SK-N-SH (cell line): ENCODE measurements around the gene PIP4K2B. TPM values are rescaled to one million over a fixed set of nuclear protein-coding genes. Genes with fewer than 3 reads are reported as not detected.

ENCODE experiments used
- REST ChIP-seq: IDR thresholded peaks from 2 replicates; pipeline ENCODE4 v1.6.1; 2012; ENCODE audit warnings: mild to moderate bottlenecking, low read depth, low read length, moderate library complexity
- polyA plus RNA-seq, 3 experiments: library from polyadenylated mRNA; depleted of rRNA; stranded (reverse); fragments of >200 nt; gene quantifications; 2 replicates each; pipeline ENCODE4 v1.2.3, GENCODE V29; 2012
- small RNA-seq, 7 experiments: library from RNA; depleted of rRNA; stranded (forward); fragments of <200 nt; gene quantifications; one replicate each; pipeline ENCODE3, GENCODE V24; 2012

The PIP4K2B gene
- polyA plus RNA-seq, 1 of the 3 experiments (the other 2 are of a cell fraction): 29.8 TPM

- no peak for TF ChIP-seq REST
These were observed 82.9 kb downstream of the PIP4K2B start (continued) for GRCh38 chr17:38716368-38717005.

Small RNAs within 50 kb of the gene (small RNA-seq; reads per million reads assigned to genes)
- gene MIR4726: 0 reads per million in 7 experiments
- gene MIR4727: 0 to 0.59 (median 0) reads per million in 7 experiments
- 0 to 1.2 (median 0) reads per million in 7 experiments for gene RNA5SP440
- 0 reads per million in 7 experiments for gene RNU6-866P

Other genes starting within 250 kb of the PIP4K2B start
- gene SRCIN1, start 193.6 kb downstream of the PIP4K2B start, polyA plus RNA-seq (2012; rRNA removed): 0.45 and 1.0 TPM in 2 replicates
- gene EPOP, start 124.6 kb downstream of the PIP4K2B start, polyA plus RNA-seq (2012; rRNA removed): 2.7 and 3.1 TPM in 2 replicates
- 41.5 and 43.6 TPM in 2 replicates for gene MLLT6, start 94.3 kb downstream of the PIP4K2B start, polyA plus RNA-seq (2012; rRNA removed)
- gene CISD3, start 69.2 kb downstream of the PIP4K2B start, polyA plus RNA-seq (2012; rRNA removed): 12.9 and 16.5 TPM in 2 replicates
- 24.2 and 39.8 TPM in 2 replicates for gene PCGF2, start 51.2 kb downstream of the PIP4K2B start, polyA plus RNA-seq (2012; rRNA removed)
- 480 and 533 TPM in 2 replicates for gene PSMB3, start 46.8 kb downstream of the PIP4K2B start, polyA plus RNA-seq (2012; rRNA removed)
- 15.6 and 21.2 TPM in 2 replicates for gene CWC25, start 25.8 kb upstream of the PIP4K2B start, polyA plus RNA-seq (2012; rRNA removed)
- 2,658 and 2,763 TPM in 2 replicates for gene RPL23, start 54.2 kb upstream of the PIP4K2B start, polyA plus RNA-seq (2012; rRNA removed)
- 79.7 and 102 TPM in 2 replicates for gene LASP1, start 70.5 kb upstream of the PIP4K2B start, polyA plus RNA-seq (2012; rRNA removed)
- gene FBXO47, start 167.8 kb upstream of the PIP4K2B start, polyA plus RNA-seq (2012; rRNA removed): not detected in 2 replicates